ENCODE data around the gene RTL5. TPM values are rescaled to one million over a fixed set of nuclear protein-coding genes. Genes with fewer than 3 reads are reported as not detected.

Gene RTL5
- total and polyA plus RNA-seq, 2 experiments from 2014 or later: 0.31 to 0.94 TPM

DNA sequence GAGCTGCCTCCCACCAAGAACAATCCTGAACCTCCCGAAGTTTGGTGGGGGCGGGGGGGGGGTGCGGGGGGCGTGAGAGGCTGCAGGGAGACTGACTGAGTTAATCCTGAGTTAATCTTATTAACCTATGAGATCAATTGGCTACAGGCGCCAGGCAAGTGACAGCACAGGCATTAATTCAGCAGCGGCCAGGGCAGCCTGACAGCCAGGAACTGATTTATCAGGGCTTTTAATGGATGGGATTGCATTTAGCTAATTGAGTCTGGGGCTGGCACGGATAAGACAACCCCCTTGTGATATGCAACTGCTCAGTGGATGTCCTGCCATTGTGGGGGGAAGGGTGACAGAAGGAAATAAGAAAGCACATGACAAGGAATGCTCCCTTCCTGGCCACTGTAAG lies 16.3 kb downstream of the RTL5 start (continued):
- TF ChIP-seq CREB1 (CRISPR knock-in tag; IDR thresholded peaks at IDR 0.05; ENCODE audit: low read depth) (no peak), ZNF331 (CRISPR knock-in tag; IDR thresholded peaks at IDR 0.05; ENCODE audit: low read depth) (no peak), NANOG (IDR thresholded peaks at IDR 0.05; ENCODE audit: borderline replicate concordance) (no peak), POLR2AphosphoS5 (IDR thresholded peaks at IDR 0.05; ENCODE audit: low read depth) (no peak), ZNF114 (CRISPR knock-in tag; IDR thresholded peaks at IDR 0.05) (no peak), JUNB (IDR thresholded peaks at IDR 0.05; ENCODE audit: unreplicated experiment) (no peak)
- TF ChIP-seq, protein P1, sequence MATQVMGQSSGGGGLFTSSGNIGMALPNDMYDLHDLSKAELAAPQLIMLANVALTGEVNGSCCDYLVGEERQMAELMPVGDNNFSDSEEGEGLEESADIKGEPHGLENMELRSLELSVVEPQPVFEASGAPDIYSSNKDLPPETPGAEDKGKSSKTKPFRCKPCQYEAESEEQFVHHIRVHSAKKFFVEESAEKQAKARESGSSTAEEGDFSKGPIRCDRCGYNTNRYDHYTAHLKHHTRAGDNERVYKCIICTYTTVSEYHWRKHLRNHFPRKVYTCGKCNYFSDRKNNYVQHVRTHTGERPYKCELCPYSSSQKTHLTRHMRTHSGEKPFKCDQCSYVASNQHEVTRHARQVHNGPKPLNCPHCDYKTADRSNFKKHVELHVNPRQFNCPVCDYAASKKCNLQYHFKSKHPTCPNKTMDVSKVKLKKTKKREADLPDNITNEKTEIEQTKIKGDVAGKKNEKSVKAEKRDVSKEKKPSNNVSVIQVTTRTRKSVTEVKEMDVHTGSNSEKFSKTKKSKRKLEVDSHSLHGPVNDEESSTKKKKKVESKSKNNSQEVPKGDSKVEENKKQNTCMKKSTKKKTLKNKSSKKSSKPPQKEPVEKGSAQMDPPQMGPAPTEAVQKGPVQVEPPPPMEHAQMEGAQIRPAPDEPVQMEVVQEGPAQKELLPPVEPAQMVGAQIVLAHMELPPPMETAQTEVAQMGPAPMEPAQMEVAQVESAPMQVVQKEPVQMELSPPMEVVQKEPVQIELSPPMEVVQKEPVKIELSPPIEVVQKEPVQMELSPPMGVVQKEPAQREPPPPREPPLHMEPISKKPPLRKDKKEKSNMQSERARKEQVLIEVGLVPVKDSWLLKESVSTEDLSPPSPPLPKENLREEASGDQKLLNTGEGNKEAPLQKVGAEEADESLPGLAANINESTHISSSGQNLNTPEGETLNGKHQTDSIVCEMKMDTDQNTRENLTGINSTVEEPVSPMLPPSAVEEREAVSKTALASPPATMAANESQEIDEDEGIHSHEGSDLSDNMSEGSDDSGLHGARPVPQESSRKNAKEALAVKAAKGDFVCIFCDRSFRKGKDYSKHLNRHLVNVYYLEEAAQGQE (IDR thresholded peaks at IDR 0.05; ENCODE audit: unreplicated experiment): no peak
- TF ChIP-seq, protein P2, sequence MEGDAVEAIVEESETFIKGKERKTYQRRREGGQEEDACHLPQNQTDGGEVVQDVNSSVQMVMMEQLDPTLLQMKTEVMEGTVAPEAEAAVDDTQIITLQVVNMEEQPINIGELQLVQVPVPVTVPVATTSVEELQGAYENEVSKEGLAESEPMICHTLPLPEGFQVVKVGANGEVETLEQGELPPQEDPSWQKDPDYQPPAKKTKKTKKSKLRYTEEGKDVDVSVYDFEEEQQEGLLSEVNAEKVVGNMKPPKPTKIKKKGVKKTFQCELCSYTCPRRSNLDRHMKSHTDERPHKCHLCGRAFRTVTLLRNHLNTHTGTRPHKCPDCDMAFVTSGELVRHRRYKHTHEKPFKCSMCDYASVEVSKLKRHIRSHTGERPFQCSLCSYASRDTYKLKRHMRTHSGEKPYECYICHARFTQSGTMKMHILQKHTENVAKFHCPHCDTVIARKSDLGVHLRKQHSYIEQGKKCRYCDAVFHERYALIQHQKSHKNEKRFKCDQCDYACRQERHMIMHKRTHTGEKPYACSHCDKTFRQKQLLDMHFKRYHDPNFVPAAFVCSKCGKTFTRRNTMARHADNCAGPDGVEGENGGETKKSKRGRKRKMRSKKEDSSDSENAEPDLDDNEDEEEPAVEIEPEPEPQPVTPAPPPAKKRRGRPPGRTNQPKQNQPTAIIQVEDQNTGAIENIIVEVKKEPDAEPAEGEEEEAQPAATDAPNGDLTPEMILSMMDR (conservative IDR thresholded peaks at IDR 0.05; ENCODE audit: low read depth in 2 of 2): no peak
- TF ChIP-seq, protein P3, sequence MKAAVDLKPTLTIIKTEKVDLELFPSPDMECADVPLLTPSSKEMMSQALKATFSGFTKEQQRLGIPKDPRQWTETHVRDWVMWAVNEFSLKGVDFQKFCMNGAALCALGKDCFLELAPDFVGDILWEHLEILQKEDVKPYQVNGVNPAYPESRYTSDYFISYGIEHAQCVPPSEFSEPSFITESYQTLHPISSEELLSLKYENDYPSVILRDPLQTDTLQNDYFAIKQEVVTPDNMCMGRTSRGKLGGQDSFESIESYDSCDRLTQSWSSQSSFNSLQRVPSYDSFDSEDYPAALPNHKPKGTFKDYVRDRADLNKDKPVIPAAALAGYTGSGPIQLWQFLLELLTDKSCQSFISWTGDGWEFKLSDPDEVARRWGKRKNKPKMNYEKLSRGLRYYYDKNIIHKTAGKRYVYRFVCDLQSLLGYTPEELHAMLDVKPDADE (IDR thresholded peaks at IDR 0.05): no peak

DNA sequence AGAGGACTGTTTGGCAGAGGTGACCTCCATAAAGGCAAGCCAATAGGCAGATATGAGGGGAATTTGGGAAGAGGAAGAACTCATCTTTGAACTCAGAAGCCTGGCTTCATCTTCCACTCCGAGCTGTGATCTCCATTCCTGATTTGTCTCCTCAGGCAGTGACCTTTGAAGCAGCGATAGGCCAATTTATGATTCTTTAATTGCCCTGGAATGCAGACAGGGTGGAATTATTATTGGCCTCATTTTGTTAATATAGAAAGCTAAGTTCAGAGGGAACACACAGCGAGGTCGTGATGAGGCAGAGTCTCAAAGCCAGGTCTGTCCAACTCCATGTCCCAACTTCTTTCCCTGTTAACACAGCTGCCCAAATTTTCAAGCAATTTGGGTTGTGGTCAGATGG lies 16.9 kb downstream of the RTL5 start:
- Mint-ChIP-seq H3K4me1 (peaks cover 27% of the 10 kb centered on the region), H3K27ac (no peak overlapping the region), H3K36me3 (ENCODE audit: low read depth) (no peaks in the 10 kb centered on the region), H3K9me3 (no peaks in the 10 kb centered on the region), H3K27me3 (ENCODE audit: insufficient read depth, low read depth, poor library complexity) (peaks cover 2% of the 10 kb centered on the region), H3K4me3 (no peak overlapping the region)
- Histone ChIP-seq H3K4me1 (ENCODE audit: insufficient read depth) (no peaks in the 10 kb centered on the region), H4K20me1 (replicated peaks; ENCODE audit: insufficient read depth) (no peaks in the 10 kb centered on the region), H3K4me3 (no peak overlapping the region), H3K79me2 (replicated peaks; ENCODE audit: insufficient read depth) (no peaks in the 10 kb centered on the region), H3K36me3 (ENCODE audit: insufficient read depth) (no peaks in the 10 kb centered on the region), H3K4me2 (no peak overlapping the region), H3K27me3 (ENCODE audit: insufficient read depth) (no peaks in the 10 kb centered on the region), H3K9me2 (ENCODE audit: insufficient read depth) (no peaks in the 10 kb centered on the region), H3F3A (replicated peaks; ENCODE audit: low read depth) (no peaks in the 10 kb centered on the region), H2AFZ (no peak overlapping the region), H3K27ac (ENCODE audit: low read depth) (no peak overlapping the region)
- DNase-seq (ENCODE audit: low spot score) (no peak), ATAC-seq (no peak)
- TF ChIP-seq, protein P1 (IDR thresholded peaks at IDR 0.05; ENCODE audit: unreplicated experiment): no peak
- no peak for TF ChIP-seq POLR2AphosphoS5 (IDR thresholded peaks at IDR 0.05; ENCODE audit: low read depth)
- TF ChIP-seq STAT1 (IDR thresholded peaks at IDR 0.05; ENCODE audit: unreplicated experiment): no peak

All from GM23338 (cell line).